HepG2 (cell line): Measurements from ENCODE around the gene WNT10A. TPM values are rescaled to one million over a fixed set of nuclear protein-coding genes. Genes with fewer than 3 reads are reported as not detected.

Experiments
- ARID5B ChIP-seq: IDR thresholded peaks from 2 replicates; pipeline ENCODE4 v1.4.0; 2020; ENCODE audit warnings: mild to moderate bottlenecking, missing genetic modification reagents
- FOXK1 ChIP-seq: sonication (generic); formaldehyde crosslinking; IDR thresholded peaks from 2 replicates; pipeline ENCODE4 v1.4.0; 2020; ENCODE audit warnings: low read depth, missing genetic modification reagents, borderline replicate concordance
- FOXP4 ChIP-seq: sonication (generic); formaldehyde crosslinking; IDR thresholded peaks from 2 replicates; pipeline ENCODE4 v1.4.0; 2020; ENCODE audit warnings: missing genetic modification reagents
- GATAD2A ChIP-seq: IDR thresholded peaks from 2 replicates; pipeline ENCODE4 v1.6.1; 2016
- MED8 ChIP-seq: sonication (generic); formaldehyde crosslinking; IDR thresholded peaks from 2 replicates; pipeline ENCODE4 v1.8.1; 2023; ENCODE audit warnings: mild to moderate bottlenecking, missing genetic modification reagents; ENCODE audit not compliant: insufficient replicate concordance
- TARDBP ChIP-seq: sonication (generic); formaldehyde crosslinking; IDR thresholded peaks from 2 replicates; pipeline ENCODE4 v1.8.0; 2022; ENCODE audit warnings: mild to moderate bottlenecking, missing genetic modification reagents
- YY1 ChIP-seq: IDR thresholded peaks from 2 replicates; pipeline ENCODE4 v1.6.1; 2011; ENCODE audit warnings: low read length, low read depth, moderate library complexity, mild to moderate bottlenecking; ENCODE audit not compliant: insufficient read depth, insufficient replicate concordance
- ZIK1 ChIP-seq: sonication (generic); formaldehyde crosslinking; IDR thresholded peaks from 2 replicates; pipeline ENCODE4 v1.5.0; 2020; ENCODE audit warnings: mild to moderate bottlenecking, low read depth, missing genetic modification reagents, borderline replicate concordance
- ZMYM4 ChIP-seq: sonication (generic); formaldehyde crosslinking; IDR thresholded peaks from 2 replicates; pipeline ENCODE4 v1.8.1; 2023; ENCODE audit warnings: mild to moderate bottlenecking, missing genetic modification reagents
- ZNF274 ChIP-seq: sonication (generic); formaldehyde crosslinking; IDR thresholded peaks from 2 replicates; pipeline ENCODE4 v1.5.1; 2020; ENCODE audit warnings: mild to moderate bottlenecking, missing genetic modification reagents
- ZNF326 ChIP-seq: sonication (generic); formaldehyde crosslinking; IDR thresholded peaks from 2 replicates; pipeline ENCODE4 v1.4.0; 2020; ENCODE audit warnings: missing genetic modification reagents, borderline replicate concordance
- ZNF629 ChIP-seq: sonication (generic); formaldehyde crosslinking; conservative IDR thresholded peaks from 2 replicates; pipeline ENCODE4 v1.5.0; 2020; ENCODE audit warnings: missing genetic modification reagents
- ZSCAN31 ChIP-seq: sonication (generic); formaldehyde crosslinking; IDR thresholded peaks from 2 replicates; pipeline ENCODE4 v1.5.0; 2020; ENCODE audit warnings: low read depth, mild to moderate bottlenecking, missing genetic modification reagents
- polyA plus RNA-seq, 8 experiments: library from polyadenylated mRNA; depleted of rRNA in 3 of 8; stranded (reverse) in 7 of 8; unstranded in 1 of 8; fragments of >200 nt; fragmentation: Illumina TruSeq in 4 of 8; extraction: Trizol in 4 of 8; gene quantifications; 2 replicates each; pipeline versions ENCODE4 v1.2.1 to v1.2.3, GENCODE V29; 2011 to 2016; ENCODE audit warnings: low read depth in 4 of 8, missing spikeins in 1 of 8, mixed read lengths in 1 of 8; ENCODE audit not compliant: insufficient read depth in 1 of 8
- total RNA-seq, 5 experiments: library from RNA; depleted of rRNA; stranded (reverse); fragments of >200 nt; fragmentation: Illumina TruSeq; extraction: Trizol; gene quantifications; 2 replicates each; pipeline ENCODE4 v1.2.3, GENCODE V29; 2016; ENCODE audit warnings: low read depth in 1 of 5
- TF ChIP-seq, protein P1 (sequence below): sonication (generic); formaldehyde crosslinking; IDR thresholded peaks from 2 replicates; pipeline ENCODE4 v1.8.0; 2022; ENCODE audit warnings: low read depth, missing genetic modification reagents

Gene WNT10A
- total and polyA plus RNA-seq, 2 of the 13 experiments (the other 11 are each of a cell fraction or from before 2014, with no cell fraction given), result 0.03 TPM; not detected in 1

GRCh38 chr2:218908721-218909619, 28.3 kb downstream of the WNT10A start (continued):
- TF ChIP-seq ARID5B (CRISPR knock-in tag) (peak; percentile 24), ZIK1 (peak; percentile 65), ZNF274 (peak; percentile 85; the same call in 1 of the 2 replicates), GATAD2A (CRISPR knock-in tag) (peak; percentile 79), YY1 (peak; percentile 69), ZMYM4 (peak; percentile 100), MED8 (CRISPR knock-in tag) (peak; percentile 91), FOXP4 (CRISPR knock-in tag) (peak; percentile 68), TARDBP (CRISPR knock-in tag) (peak; percentile 88), ZSCAN31 (CRISPR knock-in tag) (peak; percentile 93), ZNF326 (CRISPR knock-in tag) (no peak), FOXK1 (CRISPR knock-in tag) (peak; percentile 83; the same call in 1 of the 2 replicates), ZNF629 (CRISPR knock-in tag) (0 out of 2 replicates have a peak, but pooled peaks have one; percentile 24)
- TF ChIP-seq, protein P1, sequence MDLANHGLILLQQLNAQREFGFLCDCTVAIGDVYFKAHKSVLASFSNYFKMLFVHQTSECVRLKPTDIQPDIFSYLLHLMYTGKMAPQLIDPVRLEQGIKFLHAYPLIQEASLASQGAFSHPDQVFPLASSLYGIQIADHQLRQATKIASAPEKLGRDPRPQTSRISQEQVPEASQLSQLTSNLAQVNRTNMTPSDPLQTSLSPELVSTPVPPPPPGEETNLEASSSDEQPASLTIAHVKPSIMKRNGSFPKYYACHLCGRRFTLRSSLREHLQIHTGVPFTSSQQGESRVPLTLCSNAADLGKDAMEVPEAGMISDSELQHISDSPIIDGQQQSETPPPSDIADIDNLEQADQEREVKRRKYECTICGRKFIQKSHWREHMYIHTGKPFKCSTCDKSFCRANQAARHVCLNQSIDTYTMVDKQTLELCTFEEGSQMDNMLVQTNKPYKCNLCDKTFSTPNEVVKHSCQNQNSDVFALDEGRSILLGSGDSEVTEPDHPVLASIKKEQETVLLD (CRISPR knock-in tag), result no peak
